ENCODE results near the gene SLC1A3.
A peak's percentile ranks its signal among the peaks of the same experiment; 100 is the strongest.

The SLC1A3 gene

GRCh38 chr5:36689225-36689624 lies 82.8 kb downstream of the SLC1A3 start:
- peak; percentile 45 for DNase-seq

DNA sequence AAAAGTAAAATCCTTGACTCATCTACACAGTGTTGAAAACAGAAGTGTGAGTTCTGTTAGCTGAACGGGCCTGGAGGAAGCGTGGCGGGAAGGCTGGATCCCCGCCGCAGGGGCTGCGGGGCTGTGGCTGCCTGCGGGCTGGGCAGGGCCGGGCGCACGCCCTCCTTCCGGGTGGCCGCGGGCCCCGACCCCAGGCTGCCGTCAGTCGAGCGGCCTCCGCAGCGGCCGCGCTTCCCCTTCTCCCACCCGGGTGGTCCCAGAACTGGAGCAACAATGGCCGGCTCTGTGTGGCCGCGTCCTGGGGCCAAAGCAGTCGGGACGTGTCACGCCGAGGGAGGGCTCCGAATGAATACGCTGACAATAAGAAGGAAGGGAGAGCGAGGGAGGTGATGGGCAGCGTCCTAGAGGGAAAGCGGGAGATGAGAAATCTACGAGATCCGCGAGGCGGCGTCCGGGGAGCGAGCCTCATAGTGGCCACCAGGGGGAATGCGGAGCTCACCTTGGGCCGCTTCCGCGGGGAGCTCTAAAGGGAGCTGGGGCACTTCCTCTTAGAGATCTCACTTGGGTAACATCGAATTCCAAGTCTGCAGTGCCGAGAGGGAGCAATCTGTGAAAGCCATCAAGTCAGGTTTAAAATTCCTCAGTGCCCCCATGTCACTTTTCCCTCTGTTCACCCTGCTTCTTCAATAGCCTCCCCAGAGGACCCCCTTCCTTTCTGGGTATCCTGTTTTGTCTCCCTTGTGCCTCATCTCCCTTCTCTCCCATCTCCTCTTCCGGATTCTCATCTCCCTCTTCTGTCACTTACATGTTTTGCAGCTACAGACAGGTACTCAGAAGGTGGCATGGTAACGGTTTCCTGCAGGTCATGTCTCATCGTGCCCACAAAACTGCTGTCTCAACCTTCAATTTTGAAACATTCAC lies 83.9 kb downstream of the SLC1A3 start:
- DNase-seq: peak; percentile 66

DNA sequence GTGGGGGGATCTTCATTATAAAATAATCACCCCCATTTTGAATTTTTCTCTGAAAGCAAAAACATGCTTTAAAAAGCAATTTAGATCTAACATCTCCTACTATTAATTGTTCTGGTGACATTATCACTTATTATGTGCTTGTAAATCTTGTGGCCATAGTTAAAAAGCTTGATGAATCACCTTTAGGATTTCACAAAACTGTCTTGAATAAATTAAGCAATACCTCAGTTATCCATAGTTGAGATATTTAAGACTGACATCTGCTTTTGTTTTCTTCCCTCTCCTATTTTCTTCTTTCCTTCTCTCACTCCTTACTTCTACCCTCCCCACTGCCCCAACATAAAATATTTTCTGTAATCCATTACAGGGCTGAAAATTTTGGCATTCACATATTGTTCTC lies 84.8 kb downstream of the SLC1A3 start:
- DNase-seq: no peak

- no peak for DNase-seq
Measured at GRCh38 chr5:36691696-36692371, 85.4 kb downstream of the SLC1A3 start.

DNA sequence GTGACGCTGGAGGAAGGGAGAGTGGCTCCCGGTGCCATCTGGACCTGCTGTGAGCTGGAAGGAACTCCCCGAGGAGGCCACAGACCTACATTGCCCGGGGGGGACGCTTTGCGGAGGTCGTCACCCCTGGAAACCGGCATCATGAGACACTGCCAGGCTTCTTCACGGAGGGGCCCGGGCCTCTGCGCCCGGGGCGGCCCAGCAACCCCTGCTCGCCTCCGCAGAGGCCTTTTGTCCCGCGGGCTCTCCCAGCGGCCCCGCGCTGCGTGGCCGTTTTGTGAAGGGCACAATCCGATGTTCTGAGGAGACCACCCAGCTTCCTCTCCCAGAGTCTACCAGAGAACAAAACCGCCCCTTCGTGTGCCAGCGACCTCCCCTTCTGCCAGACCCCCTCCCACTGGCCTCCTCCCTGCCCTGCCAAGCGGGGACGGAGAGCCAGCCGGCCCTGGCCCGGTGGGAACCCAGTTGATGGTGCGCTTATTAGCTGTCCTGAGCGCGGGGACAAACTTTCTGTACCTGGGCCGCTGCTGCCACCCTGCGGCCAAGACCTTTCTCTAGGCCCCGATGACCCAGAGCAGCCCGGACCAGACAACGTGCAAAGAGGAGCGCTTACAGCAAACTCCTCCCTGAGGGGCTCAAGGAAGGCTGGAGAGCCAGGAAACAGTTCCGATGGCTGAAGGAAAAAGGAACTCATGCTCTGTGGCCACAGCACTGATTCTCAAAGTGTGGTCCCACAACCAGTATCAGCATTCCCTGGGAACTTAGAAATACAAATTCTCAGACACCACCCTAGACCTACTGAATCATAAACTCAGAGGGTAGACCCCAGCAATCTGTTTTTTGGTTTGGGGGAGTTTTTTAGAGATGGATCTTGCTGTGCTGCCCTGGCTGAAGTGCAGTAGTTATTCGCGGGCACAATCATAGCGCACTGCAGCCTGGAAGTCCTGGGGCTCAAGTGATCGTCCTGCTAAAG lies 86.7 kb downstream of the SLC1A3 start:
- peak; percentile 49 for DNase-seq

DNA sequence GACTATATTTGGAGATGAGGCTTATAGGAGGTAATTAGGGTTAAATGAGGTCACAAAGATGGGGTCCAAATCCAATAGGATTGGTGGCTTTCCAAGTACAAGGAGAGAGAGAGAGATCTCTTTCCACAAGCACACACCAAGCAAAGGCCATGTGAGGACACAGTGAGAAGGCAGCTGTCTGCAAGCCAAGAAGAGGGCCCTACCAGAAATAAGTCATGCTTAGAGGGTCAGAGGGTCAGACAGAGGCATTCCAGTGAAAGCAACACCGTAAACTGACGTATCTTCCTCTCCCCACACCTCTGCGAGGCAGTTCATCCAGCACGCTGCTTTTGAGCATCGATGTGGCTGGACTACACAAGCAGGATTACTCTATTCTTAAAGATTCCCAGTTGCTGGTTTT lies 87.9 kb downstream of the SLC1A3 start:
- DNase-seq: no peak

- DNase-seq: no peak
Measured at GRCh38 chr5:36696059-36696673, 89.8 kb downstream of the SLC1A3 start.

GRCh38 chr5:36698031-36698430 lies 91.6 kb downstream of the SLC1A3 start:
- no peak for DNase-seq

DNA sequence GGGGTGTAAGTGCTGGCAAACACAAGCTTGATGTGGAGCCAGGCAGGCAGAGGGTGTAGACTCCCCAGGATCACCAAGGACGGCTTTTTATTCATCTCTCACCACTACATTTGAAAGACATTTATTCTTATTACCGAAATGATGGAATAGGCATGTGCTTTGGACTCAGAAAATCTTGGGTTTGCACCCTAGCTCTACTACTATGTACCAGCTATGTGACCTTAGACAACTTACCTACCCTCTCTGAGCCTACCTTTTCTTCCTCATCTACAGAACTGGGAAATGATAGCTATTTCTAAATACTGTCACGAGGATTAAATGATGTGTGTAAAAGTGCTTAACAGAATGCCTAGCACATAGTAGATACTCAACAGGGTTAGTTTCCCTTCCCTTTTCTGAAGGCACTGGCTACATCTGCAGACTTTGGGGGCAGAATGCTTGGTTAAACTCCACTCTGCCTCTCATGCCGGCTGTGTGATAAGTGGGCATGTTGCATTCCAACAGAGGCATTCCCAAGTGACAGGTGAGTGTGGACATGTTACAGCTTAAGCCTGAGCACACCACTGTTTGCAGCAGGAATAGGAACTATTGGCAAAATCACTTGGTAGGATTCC lies 94.8 kb downstream of the SLC1A3 start:
- DNase-seq: no peak

GRCh38 chr5:36703245-36703860 lies 96.9 kb downstream of the SLC1A3 start:
- no peak for DNase-seq

DNA sequence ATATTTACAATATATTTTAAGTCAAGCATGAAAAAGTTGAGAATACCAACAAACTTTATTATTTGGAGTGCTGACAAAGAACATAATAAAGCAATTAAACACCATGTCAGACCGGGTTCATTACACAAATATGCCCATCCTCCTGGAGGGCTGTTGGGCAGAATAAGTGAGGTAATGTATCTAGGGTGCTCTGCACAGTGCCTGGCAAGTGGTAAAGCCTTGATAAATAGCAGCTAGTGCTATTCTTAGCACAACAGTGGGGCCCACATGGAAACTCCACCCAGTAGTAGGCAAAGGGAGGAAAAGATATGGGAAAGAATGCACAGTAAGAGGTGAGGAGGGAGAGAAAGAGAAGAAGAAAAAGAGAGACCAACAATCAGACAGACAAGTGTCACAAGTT lies 97.7 kb downstream of the SLC1A3 start:
- no peak for DNase-seq

DNA sequence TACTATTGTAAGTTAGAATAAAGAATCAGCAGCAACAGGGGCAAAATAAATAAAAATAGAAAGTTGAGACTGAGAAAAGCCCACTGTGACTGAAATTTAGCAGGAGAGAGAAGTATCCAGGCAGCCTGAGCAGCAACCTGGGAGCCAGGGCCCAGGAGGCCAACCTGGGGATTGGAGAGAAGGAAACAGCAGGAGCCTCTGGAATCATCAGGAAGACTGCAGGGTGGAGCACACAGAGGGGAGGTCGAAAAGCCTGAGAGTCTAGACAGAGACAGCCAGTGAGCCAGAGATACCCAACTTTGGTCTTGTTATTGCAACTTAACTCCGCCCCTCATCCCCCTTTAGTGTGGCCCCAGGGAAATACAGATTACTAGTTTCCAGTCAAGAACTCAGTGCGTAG lies 98.6 kb downstream of the SLC1A3 start:
- no peak for DNase-seq

DNA sequence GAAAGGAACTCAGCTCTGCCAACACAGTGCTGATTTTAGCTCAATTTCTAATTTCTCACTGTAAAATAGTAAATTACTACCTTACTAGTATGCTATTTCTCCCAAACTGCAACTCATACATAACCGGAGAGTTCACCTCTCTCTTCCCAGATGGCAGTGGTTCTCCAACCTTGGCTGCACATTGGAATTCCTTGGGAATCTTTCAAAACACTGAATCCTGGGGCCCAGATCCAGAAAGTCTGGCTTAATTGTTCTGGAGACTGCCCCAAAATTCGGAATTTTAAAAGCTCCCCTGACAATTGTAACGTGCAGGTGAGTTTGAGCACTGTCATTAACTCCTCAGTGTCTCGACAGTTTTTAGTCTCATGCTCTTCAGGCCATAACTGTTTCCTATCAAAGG lies 100.3 kb downstream of the SLC1A3 start:
- no peak for DNase-seq

DNA sequence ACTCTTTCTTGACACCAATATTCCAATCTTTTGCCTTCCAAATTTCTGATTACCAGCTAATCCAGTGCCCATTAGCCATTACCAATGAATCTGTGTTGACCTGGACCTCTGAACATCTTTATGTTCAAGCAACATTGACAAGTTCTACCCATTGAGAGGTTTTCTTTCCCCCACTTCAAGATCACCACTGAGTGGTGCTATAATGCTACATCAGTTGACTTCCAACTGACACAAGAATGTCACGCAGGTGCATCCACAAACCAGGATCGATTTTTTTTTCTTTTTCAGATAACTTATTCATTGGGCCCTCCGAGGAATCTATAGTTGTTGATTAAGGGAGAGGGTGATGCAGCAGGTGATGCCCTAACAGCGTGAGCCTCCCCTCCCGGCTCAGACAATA lies 102.6 kb downstream of the SLC1A3 start:
- DNase-seq: no peak

DNA sequence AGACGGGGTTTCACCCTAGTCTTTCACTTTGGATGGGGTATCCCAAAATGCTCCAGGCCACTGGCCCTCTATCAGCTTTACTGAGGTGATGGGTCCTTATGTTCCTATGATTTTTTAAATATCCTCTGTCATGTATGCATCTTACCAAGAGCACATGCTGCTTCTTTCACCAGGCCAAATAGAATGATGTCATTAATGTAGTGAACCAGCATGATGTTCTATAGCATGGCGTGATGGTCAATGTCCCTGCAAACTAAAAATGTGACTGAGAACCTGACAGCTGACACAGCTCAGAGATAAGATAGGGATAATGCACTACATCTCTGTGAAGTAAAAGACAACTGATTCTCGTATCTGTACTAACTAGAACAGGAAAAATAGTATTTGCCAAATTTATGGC lies 103.6 kb downstream of the SLC1A3 start:
- no peak for DNase-seq

DNA sequence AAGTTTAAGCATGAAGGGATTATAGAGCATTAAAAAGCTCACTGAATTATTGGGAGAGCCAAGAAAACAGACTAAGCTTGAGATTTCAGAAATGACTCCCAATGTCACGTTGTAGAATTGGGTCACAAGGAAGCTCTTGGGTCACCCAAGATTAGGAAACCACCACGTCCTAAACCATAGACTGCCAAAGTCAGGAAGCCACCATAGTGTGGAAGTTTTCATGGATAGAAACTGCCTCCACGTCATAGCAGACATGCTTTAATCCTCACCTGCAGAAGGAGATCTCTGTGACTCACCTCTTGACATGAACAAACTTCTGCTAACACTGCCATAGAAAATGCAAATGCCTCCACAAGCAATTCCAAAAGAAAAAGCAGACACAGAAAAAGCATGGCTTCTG lies 106.3 kb downstream of the SLC1A3 start:
- DNase-seq: no peak

- DNase-seq: no peak
Measured at GRCh38 chr5:36713541-36713940, 107.1 kb downstream of the SLC1A3 start.

DNA sequence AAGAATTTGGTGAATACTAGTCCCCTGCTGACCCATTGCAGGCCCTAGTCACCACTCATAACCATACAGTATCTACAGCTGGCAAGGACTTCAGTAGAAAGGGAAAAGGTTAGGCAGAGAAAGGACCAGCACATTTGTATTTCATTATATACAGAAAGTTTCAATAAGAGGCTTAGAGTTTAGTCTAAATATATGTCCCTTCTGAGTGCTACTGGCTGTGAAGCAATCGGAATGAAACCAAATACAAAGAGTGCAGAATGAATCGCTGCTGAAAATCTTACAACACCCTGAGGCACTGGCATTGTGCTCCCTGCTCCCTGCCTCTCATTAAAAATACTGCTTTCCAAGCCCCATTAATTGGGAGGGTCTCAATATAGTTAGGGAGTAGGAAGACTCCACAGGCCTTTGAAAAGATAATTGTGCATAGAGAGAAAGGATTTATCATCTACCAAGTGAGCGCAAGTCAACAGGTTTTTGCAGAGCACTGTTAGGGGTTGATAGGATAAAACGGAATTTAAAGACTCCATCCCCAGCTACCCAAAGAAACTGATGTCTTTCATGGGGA lies 110.8 kb downstream of the SLC1A3 start:
- no peak for DNase-seq

- DNase-seq: no peak
Measured at GRCh38 chr5:36719282-36719681, 112.9 kb downstream of the SLC1A3 start.

GRCh38 chr5:36720688-36721087 lies 114.3 kb downstream of the SLC1A3 start:
- DNase-seq: no peak

DNA sequence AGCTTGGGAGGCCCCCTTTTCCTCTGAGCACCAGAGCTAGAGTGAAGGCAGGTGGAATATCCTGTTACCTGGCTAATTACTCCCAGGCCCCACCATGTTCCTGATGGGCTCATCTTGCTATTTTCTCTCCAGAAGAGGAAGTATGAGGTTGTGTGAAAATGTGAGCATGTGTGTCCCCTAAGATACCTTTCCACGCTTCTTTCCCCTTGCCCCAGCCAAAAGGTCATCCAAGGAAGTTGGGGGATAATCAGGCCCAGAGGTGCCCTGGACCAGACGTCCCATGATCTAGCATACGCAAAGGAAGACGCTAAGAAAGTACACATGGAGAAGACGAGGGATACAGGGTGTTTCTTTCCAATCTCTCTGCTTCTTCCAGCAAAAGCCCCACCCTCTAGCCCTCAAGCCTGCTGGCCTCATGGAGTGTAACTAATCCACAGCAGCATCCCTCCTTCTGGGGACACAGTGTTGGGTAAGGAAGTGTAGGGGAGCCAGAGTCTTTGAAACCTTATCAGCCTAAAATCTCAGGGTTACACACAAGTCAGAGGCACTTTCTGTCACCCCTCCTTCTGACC lies 115.3 kb downstream of the SLC1A3 start:
- DNase-seq: no peak
